Peyer's patch (tissue), 4 donors: ENCODE measurements around the gene KCNJ9. TPM values are rescaled to one million over a fixed set of nuclear protein-coding genes. Genes with fewer than 3 reads are reported as not detected.

Experiments
- DNase-seq, 3 donors: peaks; one replicate each; pipeline ENCODE4 v3.0.0-alpha.2; 2017 to 2019
- H3K27ac ChIP-seq, 4 donors: fragments of 200-600 bp; sonication (generic); one replicate each; pipeline ENCODE4 v1.5.1; 2016 to 2019
- H3K27me3 ChIP-seq, 2 donors: fragments of 200-600 bp; sonication (generic); one replicate each; pipeline ENCODE4 v1.5.1; 2019
- H3K36me3 ChIP-seq, 3 donors: fragments of 200-600 bp; sonication (generic); one replicate each; pipeline ENCODE4 v1.5.1; 2016 to 2019
- H3K4me1 ChIP-seq, 4 donors: fragments of 200-600 bp; sonication (generic); one replicate each; pipeline ENCODE4 v1.5.1; 2016 to 2019
- H3K4me3 ChIP-seq, 4 donors: fragments of 200-600 bp; sonication (generic); 1 replicate in 3 of 4; 2 replicates in 1 of 4; pipeline ENCODE4 v1.5.1; 2016 to 2019; ENCODE audit warnings: mild to moderate bottlenecking in 1 of 4
- H3K9me3 ChIP-seq, 4 donors: fragments of 200-600 bp; sonication (generic); one replicate each; pipeline ENCODE4 v1.5.1; 2016 to 2019; ENCODE audit warnings: mild to moderate bottlenecking in 1 of 4
- POLR2A ChIP-seq, 2 donors: fragments of 450-650 bp; IDR thresholded peaks; one replicate each; pipeline ENCODE4 v1.5.1; 2017; ENCODE audit warnings: antibody characterized with exemption in 2 of 2, mild to moderate bottlenecking in 2 of 2, moderate library complexity in 2 of 2
- total RNA-seq, 4 donors: library from RNA; depleted of rRNA; stranded (reverse); fragments of >200 nt; gene quantifications; one replicate each; pipeline ENCODE4 v1.1.0, GENCODE V29; 2016
- TF ChIP-seq, protein P1 (sequence below), 6 experiments: fragments of 450-650 bp in 4 of 6; fragments of 200-600 bp in 2 of 6; sonication (generic) in 1 of 6; IDR thresholded peaks; one replicate each; pipeline ENCODE4 v1.5.1; 2017 to 2019; ENCODE audit warnings: antibody characterized with exemption in 6 of 6, mild to moderate bottlenecking in 3 of 6, moderate library complexity in 1 of 6

KCNJ9 gene
- total RNA-seq, 4 donors from 2014 or later, result not detected

DNA sequence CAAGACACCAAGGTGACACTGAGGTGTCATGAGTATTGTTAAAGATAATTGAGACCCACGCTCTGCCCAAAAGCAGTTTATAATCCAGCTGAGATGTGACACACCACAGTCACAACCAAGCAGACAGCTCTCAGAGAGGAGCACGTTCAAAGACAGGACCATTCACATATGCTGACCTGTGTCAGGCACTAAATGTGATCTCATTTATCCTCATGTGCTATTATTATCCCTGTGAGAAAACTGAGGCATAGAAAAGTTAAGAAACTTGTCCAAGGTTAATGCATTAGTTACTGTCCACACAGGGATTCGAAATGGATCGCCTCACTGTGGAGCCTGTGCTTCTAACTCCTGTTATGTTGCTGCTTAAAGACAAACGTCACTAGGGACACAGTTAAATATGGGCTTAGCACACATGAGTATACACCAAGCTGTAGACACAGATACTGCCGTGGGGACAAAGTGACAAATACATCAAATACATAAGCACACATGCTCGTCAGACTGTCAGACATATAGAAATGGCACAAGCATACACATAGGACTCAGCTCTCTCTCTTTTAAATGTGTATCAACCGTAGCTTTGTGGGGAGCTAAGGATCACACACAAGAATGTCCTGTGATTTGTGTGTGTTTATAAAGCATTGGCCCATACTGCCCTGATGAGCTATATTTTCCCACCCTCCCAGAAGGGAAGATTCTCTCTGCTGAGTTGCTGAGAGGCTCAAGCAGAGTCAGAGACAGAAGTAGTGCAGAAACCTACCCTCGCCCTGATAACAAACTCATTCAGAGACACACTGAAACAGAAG, 20.6 kb downstream of the KCNJ9 start:
- no peak for DNase-seq
- no peak overlapping the region for H3K4me3 ChIP-seq
- H3K9me3 ChIP-seq, result no peaks in the 10 kb centered on the region
- peak overlapping the region; percentile 34 to 59 (median 50) for H3K27ac ChIP-seq
- H3K36me3 ChIP-seq, result no peaks in the 10 kb centered on the region
- TF ChIP-seq POLR2A (IDR thresholded peaks at IDR 0.05), result no peak
- TF ChIP-seq, protein P1, sequence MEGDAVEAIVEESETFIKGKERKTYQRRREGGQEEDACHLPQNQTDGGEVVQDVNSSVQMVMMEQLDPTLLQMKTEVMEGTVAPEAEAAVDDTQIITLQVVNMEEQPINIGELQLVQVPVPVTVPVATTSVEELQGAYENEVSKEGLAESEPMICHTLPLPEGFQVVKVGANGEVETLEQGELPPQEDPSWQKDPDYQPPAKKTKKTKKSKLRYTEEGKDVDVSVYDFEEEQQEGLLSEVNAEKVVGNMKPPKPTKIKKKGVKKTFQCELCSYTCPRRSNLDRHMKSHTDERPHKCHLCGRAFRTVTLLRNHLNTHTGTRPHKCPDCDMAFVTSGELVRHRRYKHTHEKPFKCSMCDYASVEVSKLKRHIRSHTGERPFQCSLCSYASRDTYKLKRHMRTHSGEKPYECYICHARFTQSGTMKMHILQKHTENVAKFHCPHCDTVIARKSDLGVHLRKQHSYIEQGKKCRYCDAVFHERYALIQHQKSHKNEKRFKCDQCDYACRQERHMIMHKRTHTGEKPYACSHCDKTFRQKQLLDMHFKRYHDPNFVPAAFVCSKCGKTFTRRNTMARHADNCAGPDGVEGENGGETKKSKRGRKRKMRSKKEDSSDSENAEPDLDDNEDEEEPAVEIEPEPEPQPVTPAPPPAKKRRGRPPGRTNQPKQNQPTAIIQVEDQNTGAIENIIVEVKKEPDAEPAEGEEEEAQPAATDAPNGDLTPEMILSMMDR (IDR thresholded peaks at IDR 0.05), result no peak
- H3K4me1 ChIP-seq, result peaks cover 4 to 29% (median 13%) of the 10 kb centered on the region in 4 donors
- no peaks in the 10 kb centered on the region for H3K27me3 ChIP-seq

DNA sequence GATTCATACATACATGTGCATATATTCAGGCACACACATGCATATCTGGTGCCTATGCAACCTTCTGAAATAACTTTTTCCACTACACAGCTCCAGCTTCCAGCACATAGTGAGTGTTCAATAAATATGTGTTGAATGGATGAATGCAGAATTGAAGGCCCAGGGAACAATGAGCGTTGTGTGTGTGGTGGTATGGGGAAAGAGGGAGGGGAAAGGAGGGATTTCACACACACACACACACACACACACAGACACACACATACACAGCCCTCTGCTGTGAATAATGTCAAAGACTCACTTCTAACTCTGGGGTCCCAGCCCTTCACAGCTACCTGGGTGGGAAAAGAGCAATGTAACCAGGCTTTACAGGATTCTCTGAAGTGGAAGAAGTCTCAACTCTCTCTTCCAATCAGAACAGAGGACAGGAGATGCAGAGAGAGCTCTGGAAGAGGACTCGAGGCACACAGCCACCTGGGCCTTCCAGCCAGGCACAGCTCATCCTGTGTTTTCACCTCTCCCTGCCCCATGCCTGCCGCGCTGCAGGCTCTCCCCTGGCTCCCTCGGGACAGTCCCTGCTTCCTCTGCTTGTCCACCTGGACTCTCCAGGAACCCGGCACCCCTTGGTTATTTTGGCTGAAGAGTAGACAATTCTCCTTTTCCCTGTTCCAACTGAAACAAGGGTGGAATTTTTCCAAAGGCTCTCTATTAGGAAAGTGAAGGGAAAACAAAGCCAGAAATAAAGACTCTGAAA, 22.5 kb downstream of the KCNJ9 start:
- Histone ChIP-seq H3K36me3 (no peaks in the 10 kb centered on the region), H3K27ac (peak overlapping the region in 1 of 4 donors; percentile 11), H3K9me3 (no peaks in the 10 kb centered on the region), H3K4me3 (no peak overlapping the region), H3K4me1 (peaks cover 0 to 19% (median 4%) of the 10 kb centered on the region in 4 donors), H3K27me3 (no peaks in the 10 kb centered on the region)
- TF ChIP-seq, protein P1 (IDR thresholded peaks at IDR 0.05), result no peak
- TF ChIP-seq POLR2A (IDR thresholded peaks at IDR 0.05), result no peak
- DNase-seq, result no peak

- H3K27ac ChIP-seq, result peak overlapping the region in 1 of 4 donors; percentile 11
- no peak for TF ChIP-seq POLR2A (IDR thresholded peaks at IDR 0.05)
- TF ChIP-seq, protein P1 (IDR thresholded peaks at IDR 0.05), result no peak
Observed at GRCh38 chr1:160104486-160104885, 23.1 kb downstream of the KCNJ9 start.

DNA sequence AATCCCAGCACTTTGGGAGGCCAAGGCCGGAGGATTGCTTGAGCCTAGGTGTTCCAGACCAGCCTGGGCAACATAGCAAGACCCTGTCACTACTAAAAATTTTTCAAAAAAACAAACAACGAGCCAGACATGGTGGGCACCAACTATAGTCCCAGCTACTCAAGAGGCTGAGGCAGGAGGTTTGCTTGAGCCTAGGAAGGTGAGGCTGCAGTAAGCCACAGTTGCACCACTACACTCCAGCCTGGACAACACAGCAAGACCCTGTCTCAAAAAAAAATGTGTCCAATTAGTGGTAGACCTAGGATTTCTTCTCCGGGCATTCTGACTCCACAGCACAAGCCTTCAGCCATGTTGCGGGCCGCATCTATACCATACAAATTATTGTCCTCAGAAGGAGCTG, 23.8 kb downstream of the KCNJ9 start:
- peaks cover 0 to 13% (median 4%) of the 10 kb centered on the region in 4 donors for H3K4me1 ChIP-seq
- H3K27ac ChIP-seq, result no peak overlapping the region

More at GRCh38 chr1:160104486-160104885, 23.1 kb downstream of the KCNJ9 start:
- Histone ChIP-seq H3K27me3 (no peaks in the 10 kb centered on the region), H3K4me1 (peaks cover 0 to 15% (median 4%) of the 10 kb centered on the region in 4 donors), H3K9me3 (no peaks in the 10 kb centered on the region), H3K4me3 (no peak overlapping the region), H3K36me3 (no peaks in the 10 kb centered on the region)
- no peak for DNase-seq

DNA sequence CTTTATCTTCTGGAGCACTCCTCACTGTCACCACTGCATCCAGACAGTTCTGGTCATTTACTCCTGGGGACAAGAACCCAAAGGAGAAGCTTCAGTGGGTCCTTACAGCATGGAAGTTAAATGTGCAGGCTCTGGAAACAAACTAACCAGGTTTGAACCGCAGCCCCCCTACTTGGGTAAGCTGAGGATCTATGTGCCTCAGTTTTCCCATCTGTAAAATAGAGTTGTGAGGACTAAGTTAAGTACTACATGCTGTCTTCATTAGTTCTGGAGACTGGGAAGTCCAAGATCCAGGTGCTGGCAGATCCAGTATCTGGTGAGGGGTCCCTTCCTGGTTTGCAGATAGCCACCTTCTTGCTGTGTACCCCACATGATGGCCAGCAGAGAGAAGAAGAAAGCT, 26.2 kb downstream of the KCNJ9 start:
- TF ChIP-seq POLR2A (IDR thresholded peaks at IDR 0.05), result no peak
- TF ChIP-seq, protein P1 (IDR thresholded peaks at IDR 0.05), result no peak
- Histone ChIP-seq H3K4me3 (no peak overlapping the region), H3K27me3 (no peaks in the 10 kb centered on the region), H3K4me1 (peaks cover 0 to 4% (median 0%) of the 10 kb centered on the region in 4 donors), H3K36me3 (no peaks in the 10 kb centered on the region), H3K9me3 (no peaks in the 10 kb centered on the region), H3K27ac (no peak overlapping the region)
- DNase-seq, result no peak

More for the DNA sequence above, 23.8 kb downstream of the KCNJ9 start:
- Histone ChIP-seq H3K27me3 (no peaks in the 10 kb centered on the region), H3K9me3 (no peaks in the 10 kb centered on the region), H3K36me3 (no peaks in the 10 kb centered on the region), H3K4me3 (no peak overlapping the region)
- DNase-seq, result no peak
- TF ChIP-seq, protein P1 (IDR thresholded peaks at IDR 0.05), result no peak
- no peak for TF ChIP-seq POLR2A (IDR thresholded peaks at IDR 0.05)
